NCI-H446 (cell line): ENCODE results near the gene RBM47.
"Not testable (repeated sequence)": the region's sequence is repeated elsewhere in the genome, so short reads cannot be mapped to it uniquely, and the experiment has no call there.

Experiments
- DNase-seq, 2 experiments: peaks; one replicate each; lab custom pipeline; 2025; lab: John Stamatoyannopoulos, UW

The RBM47 gene

GRCh38 chr4:40526741-40527140 is 102.9 kb downstream of the RBM47 start:
- DNase-seq, result no peak

DNA sequence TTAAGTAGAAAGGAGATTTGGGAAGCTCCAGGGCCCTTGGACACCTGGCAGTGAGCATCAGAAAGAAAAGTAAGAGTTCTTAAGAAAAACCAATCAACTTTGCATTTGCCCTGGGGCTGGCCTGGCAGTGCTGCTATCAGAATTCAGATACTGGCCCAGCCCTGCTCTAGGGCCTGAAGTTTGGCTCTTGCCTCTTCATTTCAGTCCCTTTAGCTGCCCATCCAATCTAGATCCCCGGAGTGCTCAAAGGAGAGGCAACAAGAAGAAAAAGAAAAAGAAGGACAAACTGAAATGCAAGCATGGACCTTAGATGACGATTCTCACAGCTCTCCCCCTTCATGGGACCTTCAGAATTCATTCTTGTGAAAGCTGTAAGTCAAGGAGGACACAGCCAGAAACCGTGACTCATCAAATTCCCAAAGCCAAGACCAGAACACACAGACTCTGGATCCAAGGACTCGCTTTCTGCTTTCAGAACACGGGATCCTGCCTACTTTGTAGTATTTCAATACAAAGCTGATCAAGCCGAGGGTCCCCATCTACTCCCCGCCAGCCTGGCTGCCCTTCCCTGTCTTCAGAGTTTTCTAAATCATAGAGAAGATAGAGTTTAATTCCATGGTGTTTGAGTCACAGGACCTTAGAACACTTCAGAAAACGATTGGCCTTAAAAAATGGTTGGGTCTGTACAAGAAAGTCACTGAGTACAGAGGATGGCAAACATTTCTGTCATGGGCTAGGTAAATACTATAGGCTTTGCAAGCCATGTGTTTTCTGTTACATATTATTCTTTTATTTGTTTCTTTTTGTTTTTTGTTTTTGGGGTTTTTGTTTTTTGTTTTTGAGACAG is 103.7 kb downstream of the RBM47 start:
- no peak for DNase-seq

DNA sequence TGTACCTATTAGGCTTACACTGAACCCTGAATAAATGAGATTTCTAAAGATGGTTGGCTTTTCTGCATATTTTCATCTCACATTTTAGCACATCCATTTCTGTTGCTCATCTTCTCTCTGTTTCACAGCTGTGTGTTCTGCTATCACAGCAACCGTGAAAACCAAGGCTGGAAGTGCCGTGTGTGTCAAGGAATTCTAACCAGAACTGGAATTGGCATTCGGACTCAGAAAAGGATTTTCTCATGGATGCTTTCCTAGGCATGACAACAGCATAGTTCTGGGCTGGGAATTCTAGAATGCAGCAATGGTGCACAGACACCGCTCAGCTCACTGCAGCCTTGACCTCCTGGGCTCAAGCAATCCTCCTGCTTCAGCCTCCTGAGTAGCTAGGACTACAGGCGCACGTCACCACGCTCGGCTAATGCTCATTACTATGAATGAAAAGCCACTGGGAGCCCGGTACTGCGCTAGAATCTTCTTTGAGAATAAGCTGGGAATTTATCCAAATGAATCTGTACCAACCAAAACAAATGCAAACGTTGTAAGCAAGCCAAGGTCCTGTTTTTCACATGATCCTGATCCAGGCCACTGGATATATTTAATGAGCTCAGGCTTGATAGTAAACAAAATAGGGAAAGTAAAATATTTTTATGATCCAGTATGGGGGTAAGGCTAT is 105.2 kb downstream of the RBM47 start:
- DNase-seq, result no peak

- DNase-seq, result no peak
These were observed 106.1 kb downstream of the RBM47 start for GRCh38 chr4:40523581-40523980.

GRCh38 chr4:40521957-40522356 is 107.7 kb downstream of the RBM47 start:
- no peak for DNase-seq

DNA sequence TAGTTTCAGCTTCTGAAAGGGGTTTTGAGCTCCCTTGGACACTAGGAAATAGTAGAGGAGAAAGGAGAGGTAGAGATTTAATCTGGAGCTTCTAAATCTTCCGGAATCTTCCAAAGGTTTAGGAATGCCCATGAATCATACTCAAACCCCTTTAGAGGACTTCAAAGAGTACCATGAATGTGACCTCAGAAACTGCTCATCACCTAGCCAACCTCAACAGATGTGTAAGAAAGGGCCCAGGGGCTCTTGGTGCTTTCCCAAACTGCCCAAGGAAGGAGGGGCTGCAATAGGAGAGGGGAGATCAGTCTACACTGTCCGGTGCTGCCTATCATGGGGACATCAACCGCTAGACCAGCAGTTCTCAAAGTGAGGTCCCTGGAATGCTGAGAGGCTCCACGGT is 109.1 kb downstream of the RBM47 start:
- no peak for DNase-seq

- DNase-seq, result not testable (repeated sequence)
These were observed 112.6 kb downstream of the RBM47 start for GRCh38 chr4:40517081-40517480.

- no peak for DNase-seq
These were observed 113.0 kb downstream of the RBM47 start for GRCh38 chr4:40516651-40517050.

DNA sequence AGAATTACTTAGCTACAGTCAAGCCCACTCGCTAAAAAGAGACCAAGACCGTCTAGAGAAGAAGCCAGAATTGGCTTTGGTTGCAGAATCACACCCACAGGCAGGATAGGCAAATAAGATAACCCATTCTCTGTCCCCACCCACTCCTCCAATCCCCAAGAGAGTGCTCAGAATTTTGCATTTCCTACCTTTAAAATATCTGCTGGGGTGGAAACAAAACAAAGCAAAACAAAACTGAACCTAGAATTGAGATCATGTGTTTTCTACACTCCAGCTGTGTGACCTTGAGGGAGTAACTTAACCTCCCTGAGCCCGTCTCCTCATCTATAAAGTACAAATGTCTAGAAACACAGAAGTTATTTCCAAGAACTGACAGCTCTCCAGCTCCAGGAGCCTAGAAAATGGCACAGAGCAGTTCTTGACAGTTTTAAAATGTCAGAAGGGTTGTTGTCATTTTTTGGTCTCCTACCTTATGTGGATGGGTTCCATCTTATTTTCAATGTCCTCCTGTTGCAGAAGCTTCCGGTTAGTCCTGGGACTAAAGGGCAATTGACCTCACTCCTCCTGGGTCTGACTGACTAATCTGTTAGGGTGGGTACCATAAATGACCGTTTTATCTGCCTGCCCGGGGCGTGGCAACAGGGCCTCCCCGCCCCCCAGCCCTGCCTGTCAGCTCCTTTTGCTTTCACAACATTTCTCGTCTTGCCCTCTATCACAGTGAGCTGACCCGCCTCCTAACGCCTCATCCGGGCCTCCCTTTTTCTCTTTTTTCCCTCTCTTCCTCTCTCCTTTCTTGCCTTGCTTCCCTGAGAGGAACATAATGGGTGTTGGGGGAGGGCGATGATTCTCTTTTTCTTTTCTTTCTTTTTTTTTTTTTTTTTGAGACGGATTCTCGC is 114.0 kb downstream of the RBM47 start:
- DNase-seq, result no peak

- no peak for DNase-seq
These were observed 114.6 kb downstream of the RBM47 start for GRCh38 chr4:40515037-40515397.

GRCh38 chr4:40514497-40514951 is 115.1 kb downstream of the RBM47 start:
- DNase-seq, result no peak

- DNase-seq, result no peak
These were observed 118.5 kb downstream of the RBM47 start for GRCh38 chr4:40511036-40511614.

DNA sequence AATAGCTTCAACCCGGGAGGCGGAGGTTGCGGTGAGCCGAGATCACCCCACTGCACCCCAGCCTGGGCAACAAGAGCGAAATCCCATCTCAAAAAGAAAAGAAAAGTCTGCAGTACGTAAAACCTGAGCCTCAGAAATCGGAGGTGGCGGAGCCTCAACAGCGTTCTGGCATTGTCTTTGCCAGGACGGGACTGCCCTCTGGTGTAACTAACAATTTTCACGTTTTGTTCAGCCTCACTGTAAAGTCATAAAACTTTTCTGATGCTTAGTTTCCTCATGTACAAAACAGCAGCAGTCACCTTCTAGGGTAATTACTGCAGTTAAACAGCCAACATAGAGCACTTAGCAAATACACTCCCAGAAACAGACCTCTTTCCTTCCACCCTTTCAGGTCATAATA is 121.7 kb downstream of the RBM47 start:
- no peak for DNase-seq

DNA sequence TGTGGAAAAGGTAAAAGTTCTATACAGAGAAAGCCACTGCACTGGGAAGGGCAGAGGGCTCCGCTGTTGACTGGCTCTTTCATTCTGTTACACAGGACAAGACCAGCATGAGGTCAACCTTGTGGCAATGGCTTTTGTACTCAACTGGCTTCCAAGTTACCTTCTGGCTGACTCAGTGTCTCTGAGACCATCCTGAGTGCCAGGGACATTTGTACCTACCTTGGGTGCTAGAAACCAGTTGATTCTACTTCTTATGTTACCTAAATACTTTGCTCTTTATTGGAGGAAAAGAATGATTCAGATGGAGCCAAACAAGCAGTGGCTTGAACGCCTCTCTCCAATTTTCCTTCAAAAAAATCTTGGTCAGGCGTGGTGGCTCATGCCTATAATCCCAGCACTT is 123.2 kb downstream of the RBM47 start:
- DNase-seq, result no peak

DNA sequence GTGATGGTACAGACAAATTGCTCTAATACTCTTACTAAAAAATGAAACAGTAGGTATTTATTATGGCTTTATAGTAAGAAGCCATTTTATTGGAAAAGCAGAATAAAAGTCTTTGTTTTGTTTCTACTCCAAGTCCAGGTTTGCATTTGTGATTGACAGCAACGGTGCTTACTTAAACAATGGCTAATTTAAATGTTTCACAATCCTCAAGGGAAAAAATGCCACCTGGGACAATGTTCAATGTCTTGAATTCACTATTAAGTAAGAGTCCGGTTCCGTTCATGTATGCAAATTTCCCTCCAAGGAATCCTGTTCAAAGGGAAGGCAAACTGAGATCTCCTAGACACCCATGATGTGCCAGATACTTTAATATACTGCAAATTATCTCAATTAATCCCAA is 123.6 kb downstream of the RBM47 start:
- no peak for DNase-seq

DNA sequence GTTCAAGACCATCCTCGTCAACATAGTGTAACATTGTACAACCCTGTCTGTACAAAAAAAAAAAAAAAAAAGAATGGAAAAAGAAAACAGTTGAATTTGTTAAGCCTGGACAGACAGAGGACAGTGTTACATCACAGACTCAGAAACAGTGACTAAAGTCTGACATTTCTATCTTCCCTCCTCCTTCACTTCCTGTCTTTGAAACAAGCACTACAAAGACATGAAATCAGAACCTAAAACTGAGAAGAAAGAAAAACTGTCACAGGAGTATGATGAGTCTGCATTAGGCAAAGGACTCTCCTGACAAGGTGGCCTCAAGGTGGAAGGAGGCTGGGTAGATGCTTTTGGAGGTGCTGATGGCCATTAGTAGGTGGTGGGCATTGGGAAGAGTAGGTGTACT is 126.7 kb downstream of the RBM47 start:
- no peak for DNase-seq

- DNase-seq, result no peak
These were observed 127.4 kb downstream of the RBM47 start for GRCh38 chr4:40502220-40502619.

- DNase-seq, result no peak
These were observed 128.9 kb downstream of the RBM47 start for GRCh38 chr4:40500781-40501180.

DNA sequence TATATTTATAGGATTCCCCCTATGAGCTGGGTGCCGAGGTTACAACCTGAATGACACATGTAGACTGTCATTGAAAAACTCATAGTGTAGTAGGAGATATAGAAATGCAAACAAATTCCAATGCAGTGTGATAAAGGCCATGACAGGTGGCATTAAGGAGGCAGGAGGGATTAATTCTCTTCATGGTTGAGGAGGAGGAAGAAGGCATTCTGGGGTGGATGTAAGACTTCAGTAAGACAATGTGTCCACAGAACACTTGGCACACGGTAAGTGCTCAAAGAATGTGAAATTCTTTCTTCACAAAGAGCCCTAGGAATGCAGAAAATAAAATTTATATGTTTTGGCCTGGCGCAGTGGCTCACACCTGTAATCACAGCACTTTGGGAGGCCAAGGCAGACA is 136.5 kb downstream of the RBM47 start:
- DNase-seq, result no peak

DNA sequence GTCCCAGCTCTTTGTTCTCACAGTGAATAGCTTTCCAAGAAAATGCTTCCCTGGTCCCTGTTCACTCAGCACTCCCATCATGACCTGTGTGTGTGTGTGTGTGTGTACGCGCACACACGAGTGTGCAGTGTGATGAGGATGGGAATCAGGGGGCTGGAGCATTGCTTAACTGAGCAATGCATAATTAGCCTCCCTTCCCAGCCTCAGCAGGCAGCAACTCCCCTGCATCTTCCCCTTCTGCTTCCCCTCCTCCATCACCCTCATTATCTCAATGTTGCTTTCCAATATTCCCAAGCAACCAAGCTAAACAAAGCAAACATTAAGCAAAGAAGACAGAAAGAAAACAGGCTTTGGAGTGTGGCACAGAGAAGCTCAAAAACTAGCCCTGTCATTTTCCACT is 137.0 kb downstream of the RBM47 start:
- no peak for DNase-seq

DNA sequence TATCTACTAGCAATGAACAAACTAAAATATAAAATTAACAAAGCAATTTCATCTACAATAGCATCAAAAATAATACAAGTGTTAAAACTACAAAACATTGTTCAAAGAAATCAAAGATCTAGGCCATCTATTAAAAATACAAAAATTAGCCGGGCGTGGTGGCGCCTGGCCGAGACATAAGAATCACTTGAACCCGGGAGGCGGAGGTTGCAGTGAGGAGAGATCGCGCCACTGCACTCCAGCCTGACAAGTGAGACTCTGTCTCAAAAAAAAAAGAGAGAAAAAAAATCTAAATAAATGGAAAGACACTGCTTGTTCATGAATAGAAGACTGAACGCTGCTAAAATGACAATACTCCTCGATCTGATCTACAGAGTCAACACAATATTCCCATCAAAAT is 139.2 kb downstream of the RBM47 start:
- DNase-seq, result no peak

- no peak for DNase-seq
These were observed 139.7 kb downstream of the RBM47 start for GRCh38 chr4:40489961-40490360.
